Stimulated activated CD8-positive, alpha-beta memory T cell treated with anti-CD3 and anti-CD28 coated beads, Interleukin-4, amount 100 ng/mL, for 48 hours (primary cell): Measurements from ENCODE around the gene SFXN1.
A peak's percentile ranks its signal among the peaks of the same experiment; 100 is the strongest.

Experiments
- DNase-seq: peaks from one replicate; pipeline ENCODE4 v3.0.0-alpha.2; 2020

SFXN1 gene

DNA sequence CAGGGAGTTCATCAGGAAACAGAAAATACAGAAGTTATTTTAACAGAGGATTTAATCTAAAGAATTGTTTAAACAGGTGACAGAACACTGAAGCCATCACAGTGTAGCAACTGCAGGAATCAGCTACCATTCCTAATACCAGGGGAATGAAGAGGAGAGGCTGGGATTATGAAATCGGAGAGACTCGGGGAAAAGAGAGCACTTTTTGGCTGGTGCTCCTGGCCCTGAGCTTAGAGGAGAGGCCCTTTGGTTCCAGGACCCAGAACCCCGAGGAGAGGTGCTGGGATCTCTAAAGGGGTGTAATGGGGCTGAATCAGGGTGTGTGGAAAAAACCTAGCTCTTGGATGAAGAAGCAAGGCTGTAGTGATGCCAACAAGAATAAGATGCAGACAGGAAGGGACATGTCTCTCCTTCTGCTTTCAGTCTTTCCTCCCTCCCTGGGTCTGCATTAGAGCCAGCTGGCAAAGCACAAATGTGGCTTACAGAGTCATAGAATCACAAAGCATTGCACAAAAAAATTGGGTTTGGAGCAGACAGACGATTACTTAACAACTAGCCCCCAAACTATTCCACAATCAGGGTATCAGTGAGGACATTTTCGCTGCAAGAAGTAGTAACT is 11.6 kb upstream of the SFXN1 start:
- DNase-seq: no peak

DNA sequence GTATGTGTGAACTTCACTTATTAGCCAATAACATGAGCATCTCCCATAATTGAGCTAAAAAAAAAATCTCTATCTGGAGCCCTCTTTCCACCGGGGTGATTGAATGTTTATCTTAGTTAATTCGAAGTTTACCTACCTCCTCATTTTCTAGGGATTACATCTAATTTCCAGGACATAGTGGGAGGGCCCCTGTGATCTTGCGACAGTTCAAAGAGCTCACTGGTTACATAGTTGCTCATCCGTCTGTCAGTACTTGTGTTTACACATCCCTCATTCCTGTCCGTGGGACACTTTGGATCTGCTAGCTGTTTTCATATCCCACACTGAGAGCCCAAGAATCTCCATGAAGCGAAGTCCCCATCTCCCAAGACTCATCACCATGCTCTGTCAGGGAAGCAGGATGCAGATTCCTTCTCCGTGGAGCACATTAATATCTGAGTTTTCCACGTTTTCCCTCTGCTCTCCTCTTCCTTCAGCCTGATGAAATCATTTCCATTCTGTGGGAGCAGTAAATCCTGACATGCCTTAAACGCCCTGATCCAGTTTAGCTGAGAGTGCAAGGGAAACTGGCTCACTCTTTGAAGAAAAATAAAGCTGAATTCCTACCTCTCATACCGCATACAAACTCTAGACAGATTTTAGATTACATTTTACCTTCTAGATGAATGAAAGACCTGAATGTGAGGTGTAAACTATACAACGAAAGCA is 10.2 kb upstream of the SFXN1 start:
- no peak for DNase-seq

DNA sequence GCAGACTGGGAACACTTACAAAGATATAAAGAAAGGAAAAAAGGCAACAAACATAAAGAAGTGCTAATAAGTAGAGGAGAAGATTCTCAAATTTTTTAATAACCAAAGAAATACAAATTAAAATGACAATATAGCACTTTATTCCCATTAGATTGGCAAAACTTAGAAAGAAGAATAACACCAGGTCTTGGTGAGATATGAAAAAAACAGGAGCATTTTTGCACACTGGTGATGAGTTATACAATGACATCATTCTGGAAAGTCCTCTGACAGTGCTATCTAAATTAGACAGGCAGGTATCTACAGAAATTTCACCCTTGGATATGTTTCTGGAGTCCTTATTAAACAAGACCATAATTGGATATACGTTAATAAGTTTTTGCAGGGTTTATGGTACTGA is 9.5 kb upstream of the SFXN1 start:
- no peak for DNase-seq

DNA sequence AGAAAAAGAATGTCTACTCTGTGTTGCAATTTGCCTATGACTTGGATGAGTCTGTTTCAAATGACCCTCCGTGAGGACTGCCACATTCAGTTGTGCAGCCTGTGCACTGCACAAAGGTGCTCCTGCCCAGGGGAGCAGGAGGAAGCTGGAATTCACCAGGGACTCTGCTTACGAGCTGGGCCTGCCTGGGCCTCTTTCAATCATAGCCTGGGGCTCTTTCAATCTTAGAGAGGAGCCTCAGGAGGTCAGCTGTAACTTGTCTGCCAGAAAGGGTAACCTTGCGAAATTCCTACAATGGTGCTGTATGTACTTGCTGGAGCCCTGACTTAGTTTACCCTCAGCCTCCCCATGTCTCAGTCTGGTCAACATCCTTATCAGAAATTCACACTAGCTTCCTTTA is 8.4 kb upstream of the SFXN1 start:
- DNase-seq: no peak

DNA sequence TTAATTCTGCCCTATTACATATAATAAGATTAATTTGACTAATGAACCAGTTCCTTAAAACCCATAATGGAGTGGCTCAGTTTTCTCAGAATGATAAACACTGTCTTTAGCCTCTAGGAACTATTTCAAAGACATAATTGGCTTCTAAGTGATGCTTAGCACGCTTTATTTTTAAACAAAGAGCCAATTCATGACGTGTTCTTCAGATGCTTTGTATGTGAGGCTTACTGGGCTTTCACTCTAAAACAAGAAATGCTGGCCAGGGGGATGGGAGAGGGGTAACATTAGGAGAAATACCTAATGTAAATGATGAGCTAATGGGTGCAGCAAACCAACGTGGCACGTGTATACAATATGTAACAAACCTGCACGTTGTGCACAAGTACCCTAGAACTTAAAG is 7.6 kb upstream of the SFXN1 start:
- DNase-seq: no peak

DNA sequence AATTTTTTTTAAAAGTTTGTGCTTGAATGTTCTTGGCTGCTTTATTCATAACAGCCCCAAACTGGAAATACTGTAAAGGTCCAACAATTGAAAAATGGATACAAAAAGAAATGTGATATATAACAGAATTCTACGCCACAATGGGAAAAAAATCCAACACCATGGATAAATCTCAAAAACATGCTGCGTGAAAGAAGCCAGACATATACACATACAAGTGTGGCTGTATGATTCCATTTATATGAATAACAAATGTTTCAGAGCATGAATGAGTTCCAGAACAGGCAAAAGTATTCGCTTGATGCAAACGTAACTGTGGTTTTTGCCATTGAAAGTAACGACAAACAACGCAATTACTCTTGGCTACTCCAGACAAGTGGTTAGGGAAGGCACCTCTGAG is 7.2 kb upstream of the SFXN1 start:
- no peak for DNase-seq

DNA sequence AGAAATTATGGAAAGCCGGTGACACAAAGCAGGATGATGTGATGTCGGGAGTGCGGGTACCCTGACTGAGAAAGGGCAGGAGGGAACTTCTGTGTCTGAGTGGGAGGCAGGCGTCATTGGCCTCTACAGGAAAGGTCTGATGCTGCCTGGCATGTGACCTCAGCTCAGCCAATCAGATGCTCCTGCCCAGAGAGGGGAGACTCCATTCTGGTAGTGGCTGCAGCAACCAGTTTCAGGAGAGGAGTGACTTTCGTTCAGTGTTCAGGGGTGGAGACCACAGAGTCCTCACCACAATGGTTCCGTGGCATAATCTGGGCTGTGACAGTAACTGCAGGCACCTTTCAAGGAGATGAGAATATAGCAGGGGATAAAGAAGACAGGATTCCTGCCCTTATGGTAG is 6.7 kb upstream of the SFXN1 start:
- peak; percentile 76 for DNase-seq

DNA sequence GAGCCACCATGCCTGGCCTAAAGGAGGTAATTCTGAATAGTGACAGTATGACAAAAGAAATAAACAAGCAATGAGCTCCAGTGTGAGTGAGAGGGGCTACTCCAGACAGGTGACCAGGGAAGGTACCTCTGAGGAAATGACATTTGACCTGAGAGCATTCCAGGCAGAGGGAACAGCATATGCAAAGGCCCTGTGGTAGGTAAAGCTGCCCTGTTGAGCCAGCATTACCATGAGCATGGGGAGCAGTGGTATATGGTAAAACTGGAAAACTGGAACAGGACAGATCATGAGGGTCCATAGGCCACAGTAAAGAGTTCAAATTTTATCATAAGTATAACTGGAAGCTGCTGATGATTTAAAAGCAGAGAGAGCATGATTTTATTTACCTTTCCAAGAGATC is 6.0 kb upstream of the SFXN1 start:
- no peak for DNase-seq

DNA sequence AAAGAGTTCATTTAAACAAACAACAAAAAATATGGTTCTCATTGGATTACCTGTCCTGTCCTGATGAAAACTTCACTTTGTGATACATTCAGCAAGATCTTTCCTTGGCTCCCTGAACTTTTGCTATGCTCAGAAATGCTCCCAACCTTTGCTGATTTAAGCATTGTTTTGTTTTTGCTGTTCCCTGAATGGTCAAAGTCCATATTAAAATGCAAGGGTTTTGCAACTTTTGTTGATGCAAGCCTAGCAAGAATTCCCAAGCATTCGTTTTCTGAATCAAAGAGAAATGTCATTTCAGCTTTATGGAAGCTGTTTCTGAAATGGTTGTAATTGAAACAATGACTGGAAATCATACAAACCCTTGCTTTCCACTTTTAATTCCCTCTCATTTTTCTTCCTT is 3.1 kb upstream of the SFXN1 start:
- no peak for DNase-seq

DNA sequence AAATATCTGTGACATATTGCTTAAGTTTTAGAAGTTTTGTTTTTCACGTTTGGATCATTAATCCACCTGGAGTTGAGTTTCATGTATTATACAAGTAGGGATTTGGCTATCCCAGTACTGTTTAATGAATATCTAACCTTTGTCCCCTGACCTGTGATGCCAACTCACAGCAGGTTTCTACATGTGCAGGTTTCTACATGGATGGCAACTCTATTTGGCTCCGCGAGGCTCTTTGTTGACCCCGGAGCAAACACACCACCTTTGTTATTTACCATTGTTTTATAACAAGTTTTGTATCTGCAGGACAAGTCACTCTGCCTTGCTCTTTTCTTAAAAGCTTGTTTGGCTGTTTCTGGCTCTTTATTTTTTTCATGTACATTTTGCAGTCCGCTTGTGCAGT is 920 bp upstream of the SFXN1 start:
- DNase-seq: no peak

DNA sequence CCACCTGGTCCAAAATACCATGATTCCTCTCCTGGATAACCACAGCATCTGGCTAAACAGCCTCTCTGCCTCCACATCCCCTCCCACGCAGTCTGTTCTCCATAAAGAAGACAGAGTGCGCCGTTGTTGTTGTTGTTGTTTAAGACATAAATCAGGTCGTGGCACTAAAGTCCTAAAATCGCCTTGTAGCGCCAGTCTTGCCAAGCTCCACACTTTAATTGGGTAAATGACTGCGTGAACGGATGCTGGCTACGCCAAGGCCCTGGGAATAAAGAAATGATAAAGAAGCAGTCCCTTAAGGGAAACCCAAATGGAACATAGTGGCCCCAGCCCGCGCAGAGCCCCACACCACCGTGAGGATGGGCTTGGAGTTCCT is 364 bp upstream of the SFXN1 start:
- no peak for DNase-seq

DNA sequence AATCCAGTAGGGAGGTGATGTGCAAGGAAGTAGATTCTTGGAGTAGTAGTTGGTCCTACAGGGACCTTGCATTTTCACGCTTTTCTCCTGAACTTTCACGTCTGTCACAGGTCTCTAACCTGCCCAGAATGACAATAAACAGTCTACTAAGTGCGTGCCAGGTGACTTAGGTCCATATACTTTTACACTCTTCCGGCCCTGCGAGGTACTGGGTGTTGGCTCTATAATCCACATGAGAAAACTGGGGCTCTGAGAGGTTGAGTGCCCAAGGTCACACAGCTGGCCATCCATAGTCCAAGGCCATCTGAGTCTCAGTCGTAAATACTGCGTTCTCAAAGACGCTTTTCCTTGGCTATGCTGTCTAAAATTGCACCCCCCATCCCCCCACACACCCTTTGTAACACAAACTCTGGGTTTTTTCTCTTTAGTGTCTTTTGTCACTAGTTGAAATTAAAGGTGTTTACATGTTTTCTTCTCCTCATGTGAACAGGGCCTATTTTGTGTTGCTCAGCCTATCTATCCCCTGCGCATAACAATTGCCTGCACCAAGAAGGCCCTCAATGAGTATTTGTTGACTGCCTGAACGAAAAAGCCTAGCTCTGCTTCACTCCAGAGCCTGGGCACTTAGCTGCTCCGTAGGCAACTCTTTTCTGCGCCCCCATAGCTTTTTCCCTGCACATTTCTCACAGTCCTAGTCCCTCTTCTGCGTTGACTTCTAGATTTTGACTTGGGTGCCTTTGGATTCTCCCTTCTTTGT is 943 bp downstream of the SFXN1 start:
- DNase-seq: no peak

DNA sequence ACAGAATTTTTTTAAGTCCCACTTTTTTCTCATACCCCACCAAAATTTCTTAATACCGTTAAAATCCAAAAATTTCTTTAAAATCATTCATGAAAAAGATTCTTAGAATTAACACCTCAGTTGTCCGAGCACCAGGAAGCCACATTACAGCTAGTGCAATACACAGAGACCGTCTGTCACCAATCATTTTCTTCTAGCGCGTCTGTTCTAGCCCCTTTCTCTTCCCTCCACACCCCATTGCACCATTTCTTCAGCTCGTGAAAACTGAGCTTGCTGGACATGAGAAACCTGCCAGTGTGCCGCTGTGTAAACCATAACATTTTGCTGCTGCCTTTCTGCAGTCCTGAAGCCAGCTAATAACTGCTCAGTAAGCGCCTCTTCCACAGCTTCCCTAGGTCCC is 5.0 kb downstream of the SFXN1 start:
- DNase-seq: no peak

DNA sequence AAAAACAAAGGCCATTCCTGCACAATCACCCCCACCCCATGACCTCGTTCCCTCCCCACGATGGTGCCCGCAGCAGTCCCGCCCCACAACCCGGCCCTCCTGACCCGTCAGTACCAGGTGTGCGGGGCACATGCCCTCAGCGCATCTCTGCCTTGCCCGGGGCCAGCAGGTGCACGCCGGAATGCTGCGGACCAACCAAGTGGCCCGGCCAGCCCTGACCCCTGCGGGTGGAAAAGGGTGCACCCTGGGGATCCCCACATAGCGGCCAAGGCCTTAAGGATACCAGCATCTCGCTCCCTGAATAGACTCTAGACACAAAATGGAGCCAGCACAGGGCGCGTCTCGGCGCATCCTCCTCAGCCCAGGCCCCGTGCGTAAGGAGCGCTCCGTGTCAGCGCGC is 6.0 kb downstream of the SFXN1 start:
- no peak for DNase-seq

DNA sequence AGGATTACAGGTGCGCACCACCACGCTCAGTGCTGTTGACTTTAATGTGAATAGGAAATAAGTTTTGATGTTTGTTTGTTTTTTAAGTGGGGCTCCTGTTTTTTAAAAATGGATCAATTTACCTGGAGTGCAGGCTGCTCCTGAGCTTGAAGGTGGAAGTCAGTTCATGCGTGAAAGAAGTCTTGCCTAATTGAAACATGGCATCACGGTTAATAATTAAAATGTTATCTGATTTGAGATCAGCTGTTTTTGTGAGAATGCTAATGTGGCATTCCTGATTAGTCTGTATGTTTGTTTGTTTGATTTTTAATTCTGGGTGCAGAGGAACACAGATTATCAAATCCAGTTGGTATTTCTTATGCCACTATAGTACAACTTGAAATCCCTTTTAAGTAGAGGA is 6.5 kb downstream of the SFXN1 start:
- no peak for DNase-seq

DNA sequence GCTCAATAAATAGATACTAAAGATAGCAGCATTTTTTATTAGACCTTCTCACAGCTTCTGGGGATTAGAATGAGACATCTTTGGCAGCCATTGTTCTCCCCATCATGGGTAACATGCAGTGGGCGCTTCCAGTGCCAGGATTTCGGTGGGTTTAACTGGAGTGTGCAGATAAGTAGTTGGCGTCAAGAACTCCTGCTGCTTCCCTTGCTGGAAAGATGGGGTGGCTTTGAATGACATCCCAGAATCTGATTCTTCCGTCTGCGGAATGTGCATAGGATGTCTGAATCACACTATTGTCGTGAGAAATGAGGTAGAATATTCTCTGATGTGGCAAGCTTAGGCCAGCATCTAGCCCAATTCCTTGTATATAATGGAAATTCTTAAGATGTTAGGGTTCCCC is 7.3 kb downstream of the SFXN1 start:
- no peak for DNase-seq

DNA sequence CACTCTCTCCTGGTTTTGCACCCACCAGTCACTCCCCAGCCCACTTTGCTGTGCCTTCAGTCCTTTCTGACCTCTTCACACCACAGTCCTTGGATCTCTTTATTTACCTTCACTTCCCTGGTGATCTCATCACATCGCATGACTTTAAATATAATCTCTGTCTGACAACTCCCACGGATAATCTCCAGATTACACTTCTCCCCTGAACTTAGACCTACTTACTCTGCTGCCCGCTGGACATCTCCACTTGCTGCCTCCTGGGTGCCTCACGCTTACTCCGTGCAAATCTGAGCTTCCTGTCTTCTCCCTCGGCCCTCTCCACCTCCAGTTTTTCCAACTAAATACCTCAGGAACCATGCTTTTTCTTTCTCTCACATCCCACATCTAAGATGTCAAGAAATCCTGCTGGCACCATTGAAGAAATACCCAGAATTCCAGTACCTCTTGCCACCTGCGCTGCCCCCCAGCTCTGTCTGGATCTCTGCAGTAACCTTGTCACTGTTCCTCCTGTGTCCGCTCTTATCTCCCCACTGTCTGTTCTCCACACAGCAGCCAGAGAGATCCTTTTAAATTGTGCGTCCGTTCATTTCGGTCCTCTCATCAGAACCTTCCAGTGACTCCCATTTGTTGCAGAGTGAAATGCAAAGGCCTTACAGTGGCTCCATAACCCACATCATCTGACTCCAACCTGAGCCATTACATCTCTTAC is 9.3 kb downstream of the SFXN1 start:
- DNase-seq: no peak

DNA sequence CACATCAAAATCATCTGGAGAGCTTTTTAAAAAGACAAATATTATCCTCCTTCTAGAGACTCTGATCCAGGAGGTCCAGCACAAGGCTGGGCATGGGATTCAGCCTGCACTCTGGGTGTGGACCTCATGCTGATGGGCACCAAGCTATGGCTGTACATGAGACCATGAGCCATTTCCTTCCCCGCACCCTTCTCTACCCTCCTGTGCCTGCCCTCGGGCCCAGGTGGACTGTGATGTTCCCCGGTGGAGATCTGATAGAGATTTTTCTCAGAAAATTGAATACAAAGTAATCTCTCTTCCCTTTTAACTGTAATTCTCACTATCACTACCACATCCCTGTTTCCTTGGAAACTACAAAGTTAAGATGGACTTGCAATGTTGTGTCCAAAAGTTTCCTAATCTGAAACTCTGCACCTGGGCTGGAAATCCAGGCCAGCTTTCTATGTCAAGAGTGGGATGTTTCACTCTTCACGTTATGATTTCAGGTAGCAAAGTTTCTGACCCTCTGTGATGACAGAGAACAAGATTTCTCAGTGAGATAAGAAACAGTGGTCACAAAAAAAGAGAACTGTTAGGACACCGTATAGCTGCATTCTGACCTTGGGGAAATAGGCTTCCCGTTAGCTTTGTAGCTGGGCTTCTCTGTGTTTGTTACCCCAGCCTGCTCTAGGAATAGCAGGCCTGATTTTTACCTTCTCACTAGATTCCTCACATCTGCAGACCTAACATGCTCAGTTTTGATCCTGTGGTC is 11.5 kb downstream of the SFXN1 start:
- no peak for DNase-seq

DNA sequence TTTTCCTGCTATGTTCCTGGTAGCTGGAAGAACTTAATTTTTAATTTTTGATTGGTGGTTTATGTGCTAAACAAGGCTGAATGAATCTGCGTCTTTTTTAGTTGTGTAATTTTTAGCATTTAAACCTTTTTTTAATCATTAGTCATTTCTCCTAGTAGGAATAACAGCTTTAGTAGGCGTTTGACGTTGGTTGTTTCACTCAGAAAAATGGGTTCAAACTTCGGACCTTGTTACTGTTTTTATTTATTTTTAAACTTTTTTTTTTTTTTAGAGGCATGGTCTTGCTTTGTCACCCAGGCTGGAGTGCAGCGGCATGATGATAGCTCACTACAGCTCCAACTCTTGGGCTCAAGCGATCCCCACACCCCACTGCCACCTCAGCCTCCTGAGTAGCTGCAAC is 12.9 kb downstream of the SFXN1 start:
- DNase-seq: no peak

DNA sequence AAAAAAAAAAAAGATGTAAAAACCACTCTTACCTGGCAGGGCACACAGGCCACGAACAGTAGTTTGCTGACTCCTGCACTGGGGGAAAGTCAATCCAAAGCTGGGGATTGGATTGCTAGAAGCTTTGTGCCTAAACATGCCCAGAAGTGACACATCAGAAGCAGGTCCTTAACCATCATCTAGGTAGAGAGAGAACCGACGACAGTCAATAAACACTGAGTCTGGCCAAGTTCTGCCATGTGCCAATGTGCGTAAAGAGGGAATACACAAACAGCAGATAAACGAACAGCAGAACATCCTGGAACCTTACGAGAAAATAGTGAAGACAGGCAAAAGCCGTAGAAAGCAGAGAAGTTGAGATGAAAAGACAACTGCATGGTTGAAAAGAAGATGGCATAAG is 14.9 kb downstream of the SFXN1 start:
- no peak for DNase-seq

DNA sequence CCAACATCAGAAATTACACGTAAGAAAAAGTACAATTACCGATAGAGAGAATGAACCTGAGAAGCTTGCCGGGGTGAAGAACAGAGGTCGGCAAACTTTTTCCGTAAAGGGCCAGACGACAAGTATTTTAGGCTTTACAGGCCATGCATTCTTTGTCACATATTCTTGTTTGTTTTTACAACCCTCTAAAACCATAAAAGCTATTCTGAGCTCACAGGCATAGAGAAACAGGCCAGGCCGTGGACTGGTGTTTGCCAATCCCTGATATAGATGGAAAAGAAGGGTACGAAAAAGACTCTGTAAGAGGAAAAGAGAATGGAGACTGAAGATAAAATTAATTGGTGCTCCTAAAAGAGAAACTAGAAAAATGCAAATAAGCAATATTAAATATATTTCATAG is 15.4 kb downstream of the SFXN1 start:
- no peak for DNase-seq

DNA sequence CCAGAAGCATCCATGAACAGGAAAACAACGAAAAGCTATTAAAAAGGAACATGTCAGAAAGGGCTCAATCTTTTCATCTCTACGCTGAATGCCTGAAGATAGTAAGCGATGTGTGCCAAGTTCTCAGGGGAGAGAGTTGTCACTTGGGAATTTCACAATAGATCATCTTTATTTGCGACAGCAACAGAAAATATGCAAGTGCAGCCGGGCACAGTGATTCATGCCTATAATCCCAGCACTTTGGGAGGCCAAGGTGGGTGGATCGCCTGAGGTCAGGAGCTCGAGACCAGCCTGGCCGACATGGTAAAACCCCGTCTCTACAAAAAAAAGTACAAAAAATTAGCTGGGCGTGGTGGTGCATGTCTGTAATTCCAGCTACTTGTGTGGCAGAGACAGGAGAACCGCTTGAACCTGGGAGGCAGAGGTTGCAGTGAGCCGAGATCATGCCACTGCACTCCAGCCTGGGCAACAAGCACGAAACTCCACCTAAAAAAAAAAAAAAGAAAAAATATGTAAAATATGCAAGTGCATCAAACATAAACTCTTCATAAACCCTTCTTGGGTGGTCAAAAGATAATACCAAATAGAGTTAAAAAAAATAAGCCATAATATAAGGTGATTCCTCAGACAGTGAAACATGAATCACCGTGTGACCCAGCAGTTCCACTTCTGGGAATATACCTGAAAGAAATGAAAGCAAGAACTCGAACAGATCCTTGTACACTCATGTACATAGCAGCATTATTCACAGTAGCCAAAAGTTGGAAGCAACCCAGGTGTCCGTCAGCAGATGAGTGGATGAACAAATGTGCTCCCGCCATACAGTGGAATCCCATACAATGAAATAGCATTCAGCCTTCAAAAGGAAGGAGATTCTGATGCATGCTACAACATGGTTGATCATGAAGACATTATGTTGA is 16.2 kb downstream of the SFXN1 start:
- DNase-seq: no peak
